ENCODE data around the gene CALB2. TPM values are rescaled to one million over a fixed set of nuclear protein-coding genes. Genes with fewer than 3 reads are reported as not detected.

Gene CALB2
- total and polyA plus RNA-seq, 2 of the 8 experiments (the other 6 are each of a cell fraction or from before 2014, with no cell fraction given): 1.9 to 2.6 TPM

- TF ChIP-seq USF2 (IDR thresholded peaks at IDR 0.05; ENCODE audit: low read length) (no peak), EZH2 (IDR thresholded peaks at IDR 0.05; ENCODE audit: low read depth, low read length, severe bottlenecking) (no peak), CEBPB (IDR thresholded peaks at IDR 0.05; ENCODE audit: low read depth, low read length) (no peak), YY1 (IDR thresholded peaks at IDR 0.05; ENCODE audit: low read depth, low read length) (no peak), CHD1 (IDR thresholded peaks at IDR 0.05; ENCODE audit: low read depth, low read length) (no peak), RXRA (IDR thresholded peaks at IDR 0.05; ENCODE audit: insufficient read depth, low read depth, low read length) (no peak), RAD21 (IDR thresholded peaks at IDR 0.05 in 1 of 2, conservative IDR thresholded peaks at IDR 0.05 in 1 of 2; ENCODE audit: low read depth in 2 of 2, low read length in 2 of 2) (no peak), POLR2A (IDR thresholded peaks at IDR 0.05; ENCODE audit: control extremely low read depth in 1 of 2, low read depth in 2 of 2, low read length in 2 of 2) (no peak), ATF2 (IDR thresholded peaks at IDR 0.05; ENCODE audit: low read length) (no peak), NRF1 (IDR thresholded peaks at IDR 0.05; ENCODE audit: low read depth, low read length) (no peak)
- H2BK20ac ChIP-seq (ENCODE audit: low read length): no peak overlapping the region
- H4K5ac ChIP-seq (ENCODE audit: insufficient read length, low read depth, low read length): no peak overlapping the region
- no peak overlapping the region for H2BK120ac ChIP-seq (replicated peaks; ENCODE audit: low read depth, low read length)
- H3K4me3 ChIP-seq (ENCODE audit: extremely low read depth in 1 of 4, insufficient read depth in 2 of 4, low read depth in 3 of 4, low read length in 4 of 4): no peak overlapping the region
- H3K36me3 ChIP-seq (ENCODE audit: control insufficient read depth in 2 of 4, insufficient read depth in 4 of 4, low read length in 3 of 4): no peaks in the 10 kb centered on the region
- H3K23ac ChIP-seq (ENCODE audit: insufficient read length): no peak overlapping the region
- POLR2A ChIA-PET (ENCODE audit: partially characterized antibody): no interaction called here
- H3K4me1 ChIP-seq (replicated peaks in 1 of 4; ENCODE audit: control insufficient read depth in 3 of 4, insufficient read depth in 4 of 4, low read length in 3 of 4): peaks cover 0 to 4% (median 0%) of the 10 kb centered on the region in 4 experiments; a peak in 2 of 7 replicates
- no peak overlapping the region; a peak in 1 of 7 replicates for H3K9ac ChIP-seq (replicated peaks in 1 of 4; ENCODE audit: extremely low read depth in 1 of 4, low read depth in 3 of 4, low read length in 3 of 4)
- no peaks in the 10 kb centered on the region for H3K79me1 ChIP-seq (ENCODE audit: low read depth, low read length)
- H3K23me2 ChIP-seq (ENCODE audit: low read depth, low read length): peaks cover 2% of the 10 kb centered on the region
- no peak overlapping the region for H2AFZ ChIP-seq (ENCODE audit: low read length)
- H2AK5ac ChIP-seq (ENCODE audit: low read depth, low read length): no peak overlapping the region
- 85% methylated on average over 3 of the region's 3 CpGs; no CpG with 5 or more reads in 1 of the 2 experiments for whole genome bisulfite sequencing, 2 experiments (ENCODE audit: extremely low coverage in 1 of 2, insufficient coverage in 1 of 2, insufficient read length in 1 of 2, insufficient replicate concordance in 2 of 2, low coverage in 1 of 2, low lambda C conversion rate in 2 of 2, missing lambda C conversion rate in 1 of 2)
- DNase-seq (ENCODE audit: low read depth in 1 of 2, low spot score in 2 of 2) (no peak), FAIRE-seq (no peak)
- H3K27ac ChIP-seq (ENCODE audit: low read depth, low read length): no peak overlapping the region
- H2BK12ac ChIP-seq (ENCODE audit: low read depth, low read length): no peak overlapping the region
- no peaks in the 10 kb centered on the region for H3K79me2 ChIP-seq (ENCODE audit: control insufficient read depth in 1 of 2, insufficient read depth in 2 of 2, low read length in 2 of 2)
- H3K56ac ChIP-seq (replicated peaks; ENCODE audit: insufficient read length, low read depth, low read length): no peak overlapping the region
- no peaks in the 10 kb centered on the region for H3K9me3 ChIP-seq (ENCODE audit: insufficient read depth in 2 of 2, low read depth in 1 of 2, low read length in 1 of 2)
- H2BK5ac ChIP-seq (ENCODE audit: low read depth, low read length): no peak overlapping the region
- no peak overlapping the region for H3K4me2 ChIP-seq (ENCODE audit: insufficient read depth in 1 of 2, low read depth in 2 of 2, low read length in 2 of 2)
- no peak overlapping the region for H3K18ac ChIP-seq (ENCODE audit: extremely low read depth, low read length)
- no peak overlapping the region for H2BK15ac ChIP-seq (ENCODE audit: low read length)
- no peak overlapping the region for H3K14ac ChIP-seq (ENCODE audit: insufficient read length)
- peaks cover 0 to 2% (median under 1%) of the 10 kb centered on the region in 4 experiments; a peak in 1 of 7 replicates for H3K27me3 ChIP-seq (replicated peaks in 1 of 4; ENCODE audit: control insufficient read depth in 3 of 4, extremely low read depth in 1 of 4, insufficient read depth in 3 of 4, low read length in 3 of 4)
- CTCF ChIA-PET (ENCODE audit: partially characterized antibody): interaction anchor here (0.8 to 6.3 kb wide), 6 partner anchors 16 to 121 kb away, joined by 3 to 99 read pairs (median 21); partner anchors contain the start of gene CALB2
- H4K8ac ChIP-seq (ENCODE audit: extremely low read depth, insufficient read depth, low read length): no peak overlapping the region
- H4K20me1 ChIP-seq (replicated peaks in 1 of 2; ENCODE audit: control insufficient read depth in 1 of 2, insufficient read depth in 2 of 2, low read length in 2 of 2): no peaks in the 10 kb centered on the region
- H3K4ac ChIP-seq (replicated peaks; ENCODE audit: insufficient read length, low read depth, low read length): no peak overlapping the region
- no peak overlapping the region for H4K91ac ChIP-seq (replicated peaks; ENCODE audit: insufficient read length, low read length)
Measured at GRCh38 chr16:71408536-71408935, 50.0 kb downstream of the CALB2 start.

Measured in H1 (cell line).